Measurements from ENCODE around the gene IKZF2.
"Not testable (repeated sequence)": the region's sequence is repeated elsewhere in the genome, so short reads cannot be mapped to it uniquely, and the experiment has no call there.

IKZF2 gene

GRCh38 chr2:213032607-213033006 is 118.8 kb downstream of the IKZF2 start:
- no peak for DNase-seq

GRCh38 chr2:213022987-213023386 is 128.4 kb downstream of the IKZF2 start:
- no peak for DNase-seq

GRCh38 chr2:213021971-213022899 is 129.2 kb downstream of the IKZF2 start:
- no peak for DNase-seq

DNA sequence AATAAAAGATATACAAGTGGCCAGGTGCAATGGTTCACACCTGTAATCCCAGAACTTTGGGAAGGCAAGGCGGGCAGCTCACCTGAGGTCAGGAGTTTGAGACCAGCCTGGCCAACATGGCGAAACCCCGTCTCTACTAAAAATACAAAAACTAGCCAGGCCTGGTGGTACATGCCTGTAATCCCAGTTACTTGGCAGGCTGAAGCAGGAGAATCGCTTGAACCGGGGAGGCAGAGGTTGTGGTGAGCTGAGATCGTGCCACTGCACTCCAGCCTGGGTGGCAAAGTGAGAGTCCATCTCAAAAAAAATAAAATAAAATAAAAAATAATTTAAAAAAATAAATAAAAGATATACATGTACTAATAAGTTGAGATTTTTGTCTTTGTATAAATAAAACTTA is 130.5 kb downstream of the IKZF2 start:
- not testable (repeated sequence) for DNase-seq

- no peak for DNase-seq
Observed at GRCh38 chr2:213020268-213020667, 131.1 kb downstream of the IKZF2 start.

- no peak for DNase-seq
Observed at GRCh38 chr2:213019368-213019767, 132.0 kb downstream of the IKZF2 start.

- no peak for DNase-seq
Observed at GRCh38 chr2:213018340-213018901, 133.0 kb downstream of the IKZF2 start.

DNA sequence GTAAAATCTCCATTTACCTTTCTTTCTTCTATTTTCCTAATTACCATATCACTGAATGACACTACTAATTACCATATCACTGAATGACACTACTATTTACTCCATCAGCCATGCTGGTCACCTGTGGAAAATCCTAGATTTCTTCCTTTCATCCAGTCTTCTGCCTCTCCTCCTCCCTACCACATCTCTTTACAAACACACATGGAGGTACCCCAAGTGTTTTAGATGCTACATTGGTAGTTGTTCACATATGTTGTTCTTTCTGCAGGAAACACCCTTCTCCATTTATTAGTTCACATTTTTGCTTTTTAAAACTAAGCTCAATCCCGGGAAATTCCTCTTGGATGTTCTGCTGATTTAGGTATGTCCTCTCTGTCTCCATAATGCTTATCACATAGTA is 134.0 kb downstream of the IKZF2 start:
- no peak for DNase-seq

DNA sequence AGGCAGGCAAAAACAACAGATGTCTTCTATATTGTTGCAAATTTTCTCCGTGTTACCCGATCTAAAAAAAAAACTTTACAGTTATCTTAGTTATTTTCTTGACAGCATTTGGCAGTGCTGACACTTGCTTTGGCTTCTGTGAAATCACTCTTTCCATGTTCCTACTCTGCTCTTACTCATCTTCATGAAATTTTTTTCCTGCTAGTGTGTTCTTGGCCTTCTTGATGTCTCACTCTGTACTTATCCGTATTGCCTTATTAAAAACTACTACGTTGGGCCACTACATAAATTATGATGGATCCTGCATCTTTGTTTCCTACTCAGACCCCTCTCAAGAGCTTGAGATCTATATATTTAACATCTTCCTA is 134.4 kb downstream of the IKZF2 start:
- no peak for DNase-seq

DNA sequence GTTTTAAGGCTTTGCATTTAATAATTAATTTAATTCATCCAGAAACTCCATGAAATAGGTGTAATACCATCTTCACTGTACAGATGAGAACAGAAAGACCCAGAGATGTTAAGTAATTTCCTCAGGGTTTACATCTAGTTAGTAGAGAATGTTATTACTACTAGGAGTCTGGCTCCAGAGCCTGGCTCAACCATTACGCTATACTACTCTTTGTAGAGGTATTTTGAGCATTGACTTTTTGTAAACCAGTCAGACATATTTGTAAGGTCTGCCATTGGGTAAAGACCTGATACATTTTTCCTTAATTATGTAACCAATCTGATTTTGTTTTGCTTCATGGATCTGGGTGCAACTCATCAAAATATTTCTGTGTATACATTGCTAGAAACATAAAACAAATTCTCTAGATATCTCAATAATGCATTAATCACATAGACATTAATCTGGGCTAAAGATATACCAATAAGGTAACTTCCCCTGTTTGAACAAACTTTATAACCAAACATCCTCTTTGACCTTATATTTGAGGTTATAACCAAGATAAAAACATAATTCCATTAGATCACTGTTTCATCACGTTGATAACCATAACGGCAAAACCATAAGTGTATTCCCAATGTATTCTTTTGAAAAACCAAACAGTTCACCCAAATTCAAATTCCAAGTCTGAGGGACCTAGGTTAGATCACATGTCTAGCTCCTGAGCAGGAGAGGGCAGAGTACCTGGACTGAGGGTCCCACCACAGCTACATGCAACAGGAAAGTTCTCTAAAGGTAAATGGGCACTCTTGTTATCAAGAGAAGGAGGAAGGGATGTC is 135.0 kb downstream of the IKZF2 start:
- no peak for DNase-seq

- DNase-seq: no peak
Observed at GRCh38 chr2:213015387-213016165, 135.8 kb downstream of the IKZF2 start.

GRCh38 chr2:213013979-213014378 is 137.4 kb downstream of the IKZF2 start:
- DNase-seq: no peak

DNA sequence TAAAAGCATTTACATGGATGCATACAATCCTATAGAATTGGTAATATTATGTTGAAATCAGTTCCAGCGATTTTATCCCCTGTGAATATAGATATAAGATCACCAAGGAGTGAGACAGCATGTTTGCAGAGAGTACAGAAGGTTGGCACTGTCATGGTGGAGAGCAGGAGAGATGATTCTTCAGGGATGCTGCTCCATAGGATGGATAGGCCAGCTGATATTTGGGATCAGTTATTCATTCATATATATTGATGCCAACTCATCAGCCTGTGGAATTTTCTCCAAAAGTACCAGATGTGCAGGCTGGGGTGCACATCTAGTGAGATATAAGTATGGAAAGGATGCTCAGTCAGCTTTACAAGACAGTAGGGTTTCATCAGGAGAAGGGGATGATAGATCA is 139.9 kb downstream of the IKZF2 start:
- no peak for DNase-seq

DNA sequence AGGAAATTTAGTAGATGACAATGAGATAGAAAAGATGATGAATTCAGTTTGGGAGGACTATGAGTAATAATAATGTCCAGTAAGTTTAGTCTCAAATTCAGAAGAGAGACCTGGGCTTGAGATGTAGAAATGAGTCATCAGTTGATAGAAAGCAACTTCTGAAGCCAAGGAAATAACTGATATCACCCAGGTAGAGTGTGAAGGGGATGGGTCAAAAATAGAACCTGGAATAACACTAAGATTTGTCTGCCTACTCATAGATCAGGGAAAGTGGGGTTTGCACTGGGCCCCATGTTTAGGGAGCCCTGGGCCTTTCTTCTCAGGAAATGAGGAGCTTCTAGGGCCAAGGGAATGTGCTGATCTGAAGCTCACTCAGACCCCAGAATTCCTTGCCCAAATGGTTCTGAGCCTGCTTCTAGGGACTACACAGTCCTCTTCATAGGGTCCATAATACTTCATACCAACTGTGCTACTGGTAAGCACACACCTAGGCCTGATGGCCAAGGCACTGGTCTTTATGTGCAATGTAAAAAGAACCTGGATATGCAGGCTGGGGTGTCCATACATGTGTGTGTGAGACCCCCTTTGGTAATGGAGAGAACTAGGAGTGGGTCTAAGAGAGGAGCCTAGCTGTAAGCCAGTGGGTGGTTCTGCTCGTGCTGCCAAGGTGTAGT is 141.2 kb downstream of the IKZF2 start:
- no peak for DNase-seq

DNA sequence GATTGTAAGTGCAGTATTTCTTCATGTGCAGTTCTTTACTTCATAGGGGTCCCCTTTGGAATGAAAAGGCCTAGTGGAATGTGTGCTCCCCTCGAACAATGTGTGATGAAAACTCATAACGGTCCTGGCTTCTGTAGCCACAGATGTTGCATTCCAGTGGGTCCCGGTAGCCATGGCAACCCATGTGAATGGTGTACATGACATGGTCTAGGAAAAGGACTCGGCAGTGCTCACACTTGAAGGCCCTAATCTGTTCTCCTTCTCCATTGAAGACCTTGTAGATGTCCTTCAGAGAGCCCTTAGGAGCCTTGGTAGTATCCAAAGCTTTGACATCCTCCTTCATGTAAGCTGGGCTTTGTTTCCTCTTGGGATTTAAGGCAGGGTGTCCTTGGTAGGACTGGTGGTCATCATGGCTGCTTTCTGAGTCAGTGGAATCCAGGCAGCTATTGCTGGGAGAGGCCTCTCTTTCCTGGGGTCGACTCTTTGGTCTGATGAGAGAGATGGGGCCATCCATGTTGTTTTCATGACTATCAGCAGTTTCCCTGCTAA is 144.0 kb downstream of the IKZF2 start:
- DNase-seq: no peak

DNA sequence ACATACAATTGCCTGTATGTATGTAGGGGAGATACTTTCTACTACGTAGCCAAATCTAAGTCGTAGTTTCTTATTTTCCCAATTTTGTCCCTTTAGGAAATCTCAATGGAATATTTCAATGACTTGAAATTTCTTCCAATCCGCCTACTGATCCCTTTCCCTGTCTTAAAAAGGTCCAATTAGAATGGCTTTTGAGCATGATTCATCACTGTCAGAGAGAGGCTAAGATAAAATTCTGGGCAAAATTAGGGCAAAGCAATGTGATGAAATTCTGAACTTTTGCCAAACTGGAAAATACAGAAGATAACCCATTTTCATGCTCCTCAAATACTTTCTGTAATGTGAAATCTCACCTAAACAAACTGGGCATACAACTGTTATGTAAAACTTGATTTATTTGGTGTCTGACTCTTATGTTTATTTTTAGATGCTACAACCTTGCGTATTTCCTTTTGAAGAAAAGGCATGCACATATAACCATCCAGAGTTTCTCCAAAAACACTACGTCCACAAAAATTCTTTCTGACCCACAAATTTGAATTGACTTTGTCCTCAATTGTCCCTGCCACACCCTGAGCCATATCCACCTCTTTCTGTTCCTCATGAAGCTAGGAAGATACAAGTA is 147.1 kb downstream of the IKZF2 start:
- no peak for DNase-seq

DNA sequence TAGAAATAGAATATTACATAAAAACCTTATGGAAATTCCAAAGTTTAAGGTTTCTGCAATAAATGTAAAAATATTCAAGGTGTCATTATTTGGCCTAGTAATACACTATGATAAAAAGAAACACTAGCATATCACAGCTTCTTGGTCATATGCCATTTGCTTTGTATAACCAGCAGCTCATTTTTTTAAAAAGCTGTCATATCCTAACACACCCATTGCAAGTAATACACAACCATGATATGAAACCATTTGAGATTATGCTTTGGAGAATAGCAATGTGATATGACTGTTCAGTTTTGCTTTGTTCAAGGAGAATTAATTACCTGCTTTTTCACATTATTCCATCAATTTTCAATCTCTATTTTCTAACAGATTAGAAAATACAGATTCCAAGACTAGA is 149.0 kb downstream of the IKZF2 start:
- no peak for DNase-seq

DNA sequence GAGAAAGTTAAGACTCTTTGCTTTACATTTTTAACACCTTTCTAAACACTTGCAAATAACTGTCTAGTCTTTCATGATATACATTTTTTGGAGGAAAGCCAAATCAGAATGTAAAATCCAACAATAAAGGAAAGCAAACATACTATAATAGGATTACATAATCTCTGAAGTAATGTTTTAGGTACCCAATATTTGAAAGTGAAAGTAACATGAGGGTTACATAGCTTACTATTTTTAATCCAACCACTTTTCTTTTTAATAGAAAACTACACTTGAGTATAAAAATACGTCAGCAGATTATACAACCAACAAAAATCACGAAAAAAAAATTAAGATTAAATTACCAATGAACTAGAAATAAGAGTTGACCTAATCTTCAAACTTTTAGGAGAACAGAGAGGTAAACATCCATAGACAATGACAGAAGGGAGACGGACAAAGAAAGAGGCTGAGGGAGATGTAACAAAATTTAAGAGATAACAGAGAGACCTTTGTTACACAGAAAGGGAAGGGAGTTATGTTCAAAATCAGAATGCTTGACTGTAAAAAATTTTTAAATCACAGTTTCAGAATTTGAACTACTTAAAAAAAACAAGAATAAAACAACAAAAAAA is 150.0 kb downstream of the IKZF2 start:
- DNase-seq: no peak

- DNase-seq: no peak
Observed at GRCh38 chr2:212998626-212999359, 152.6 kb downstream of the IKZF2 start.

- no peak for DNase-seq
Observed at GRCh38 chr2:212997526-212998020, 153.8 kb downstream of the IKZF2 start.

Measured in stimulated activated naive CD4-positive, alpha-beta T cell treated with Interleukin-2 at 50 U/mL for 16 hours (primary cell).